Keratinocyte (primary cell): ENCODE measurements around the gene NEIL1.
"Not testable (repeated sequence)": the region's sequence is repeated elsewhere in the genome, so short reads cannot be mapped to it uniquely, and the experiment has no call there.

Source experiments
- EZH2 ChIP-seq: IDR thresholded peaks from one replicate; pipeline ENCODE4 v1.6.1; 2012; ENCODE audit warnings: inconsistent platforms, mild to moderate bottlenecking, low read length, moderate library complexity
- TF ChIP-seq, protein P1 (sequence below), 3 experiments: IDR thresholded peaks in 1 of 3; conservative IDR thresholded peaks in 1 of 3; optimal IDR thresholded peaks in 1 of 3; 2 replicates in 2 of 3; 3 replicates in 1 of 3; pipeline versions ENCODE3 to v1.5.1; 2011; ENCODE audit warnings: low read length in 3 of 3, mild to moderate bottlenecking in 3 of 3, moderate library complexity in 2 of 3, control low read depth in 1 of 3, inconsistent platforms in 1 of 3; ENCODE audit not compliant: insufficient read depth in 2 of 3; ENCODE audit errors: extremely low read depth in 1 of 3

DNA sequence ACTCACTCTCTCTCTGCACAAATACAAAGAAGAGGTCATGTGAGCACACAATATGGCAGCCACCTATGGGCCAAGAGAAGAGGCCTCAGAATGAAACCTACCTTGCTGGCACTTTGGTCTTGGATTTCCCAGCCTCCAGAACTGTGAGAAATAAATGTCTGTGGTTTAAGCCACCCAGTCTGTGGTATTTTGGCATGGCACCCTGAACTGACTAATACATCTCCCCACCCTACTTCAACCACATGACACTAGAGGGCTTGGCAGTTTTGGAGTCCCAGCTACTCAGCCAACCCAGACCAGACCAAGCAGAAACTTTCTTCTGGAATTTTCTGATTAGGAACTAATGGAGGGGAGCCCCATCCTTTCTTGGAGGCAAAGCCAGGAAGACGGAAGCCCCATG, 34.3 kb upstream of the NEIL1 start:
- not testable (repeated sequence) for TF ChIP-seq EZH2
- TF ChIP-seq, protein P1, sequence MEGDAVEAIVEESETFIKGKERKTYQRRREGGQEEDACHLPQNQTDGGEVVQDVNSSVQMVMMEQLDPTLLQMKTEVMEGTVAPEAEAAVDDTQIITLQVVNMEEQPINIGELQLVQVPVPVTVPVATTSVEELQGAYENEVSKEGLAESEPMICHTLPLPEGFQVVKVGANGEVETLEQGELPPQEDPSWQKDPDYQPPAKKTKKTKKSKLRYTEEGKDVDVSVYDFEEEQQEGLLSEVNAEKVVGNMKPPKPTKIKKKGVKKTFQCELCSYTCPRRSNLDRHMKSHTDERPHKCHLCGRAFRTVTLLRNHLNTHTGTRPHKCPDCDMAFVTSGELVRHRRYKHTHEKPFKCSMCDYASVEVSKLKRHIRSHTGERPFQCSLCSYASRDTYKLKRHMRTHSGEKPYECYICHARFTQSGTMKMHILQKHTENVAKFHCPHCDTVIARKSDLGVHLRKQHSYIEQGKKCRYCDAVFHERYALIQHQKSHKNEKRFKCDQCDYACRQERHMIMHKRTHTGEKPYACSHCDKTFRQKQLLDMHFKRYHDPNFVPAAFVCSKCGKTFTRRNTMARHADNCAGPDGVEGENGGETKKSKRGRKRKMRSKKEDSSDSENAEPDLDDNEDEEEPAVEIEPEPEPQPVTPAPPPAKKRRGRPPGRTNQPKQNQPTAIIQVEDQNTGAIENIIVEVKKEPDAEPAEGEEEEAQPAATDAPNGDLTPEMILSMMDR (optimal IDR thresholded peaks at IDR 0.05 in 1 of 3, IDR thresholded peaks at IDR 0.05 in 1 of 3, conservative IDR thresholded peaks at IDR 0.05 in 1 of 3; ENCODE audit: extremely low read depth in 1 of 3, insufficient read depth in 2 of 3, low read length in 3 of 3) = not testable (repeated sequence)
